CD4-positive, alpha-beta T cell treated with Interleukin-6 for 4 hours (primary cell): ENCODE data around the gene OR6S1.

Experiments
- DNase-seq: peaks from one replicate; pipeline ENCODE4 v3.0.0-alpha.2; 2020; ENCODE audit warnings: mixed read lengths

The OR6S1 gene, protein sequence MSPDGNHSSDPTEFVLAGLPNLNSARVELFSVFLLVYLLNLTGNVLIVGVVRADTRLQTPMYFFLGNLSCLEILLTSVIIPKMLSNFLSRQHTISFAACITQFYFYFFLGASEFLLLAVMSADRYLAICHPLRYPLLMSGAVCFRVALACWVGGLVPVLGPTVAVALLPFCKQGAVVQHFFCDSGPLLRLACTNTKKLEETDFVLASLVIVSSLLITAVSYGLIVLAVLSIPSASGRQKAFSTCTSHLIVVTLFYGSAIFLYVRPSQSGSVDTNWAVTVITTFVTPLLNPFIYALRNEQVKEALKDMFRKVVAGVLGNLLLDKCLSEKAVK

GRCh38 chr14:20641591-20641990 is at the start of gene OR6S1:
Gene OR6S1, minus strand, starts transcription at chr14:20641691. Its CDS starts 0 bp downstream, at chr14:20641691.
- no peak for DNase-seq

- peak; percentile 54 for DNase-seq
Observed at GRCh38 chr14:20690848-20691640, 49.6 kb upstream of the OR6S1 start.

DNA sequence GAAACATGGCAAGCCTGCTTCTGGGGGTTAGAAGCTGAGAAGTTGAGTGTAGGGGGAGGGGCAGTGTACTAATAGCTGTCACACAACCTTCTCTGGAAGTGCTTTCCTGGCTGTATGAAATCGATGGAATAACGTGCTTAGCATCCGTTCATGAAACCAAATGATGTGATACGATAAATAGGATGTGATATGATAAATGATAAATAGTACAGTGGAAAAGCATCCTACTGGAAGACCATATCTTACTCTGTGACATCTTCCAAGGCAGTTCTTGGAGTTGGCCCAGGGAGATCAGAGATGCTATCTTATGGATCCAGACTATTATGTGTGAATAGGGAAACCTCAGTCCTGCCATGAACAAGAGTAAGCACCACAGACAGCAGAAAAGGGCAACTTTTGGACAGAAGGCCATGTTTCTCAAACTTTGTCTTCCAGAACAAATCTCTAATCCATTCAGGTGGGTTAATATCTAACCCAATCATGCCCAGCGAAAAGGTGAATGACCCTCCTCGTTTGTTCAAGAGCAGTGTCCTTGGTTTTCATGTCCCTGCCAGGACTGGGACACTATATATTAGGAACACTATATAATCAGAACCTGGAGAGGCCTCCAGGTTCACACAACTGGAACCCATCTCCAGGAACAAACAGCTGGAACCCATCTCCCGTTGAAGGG is 46.8 kb upstream of the OR6S1 start, which contains the start of gene ANG:
Gene ANG (plus strand): TSS at position 598 of the 673 bp plus-strand sequence. CDS start 4,801 bp downstream, outside the sequence.
- DNase-seq, result no peak

GRCh38 chr14:20687362-20688166 is 46.1 kb upstream of the OR6S1 start:
- no peak for DNase-seq

GRCh38 chr14:20686386-20687143 is 45.1 kb upstream of the OR6S1 start:
- DNase-seq, result no peak

DNA sequence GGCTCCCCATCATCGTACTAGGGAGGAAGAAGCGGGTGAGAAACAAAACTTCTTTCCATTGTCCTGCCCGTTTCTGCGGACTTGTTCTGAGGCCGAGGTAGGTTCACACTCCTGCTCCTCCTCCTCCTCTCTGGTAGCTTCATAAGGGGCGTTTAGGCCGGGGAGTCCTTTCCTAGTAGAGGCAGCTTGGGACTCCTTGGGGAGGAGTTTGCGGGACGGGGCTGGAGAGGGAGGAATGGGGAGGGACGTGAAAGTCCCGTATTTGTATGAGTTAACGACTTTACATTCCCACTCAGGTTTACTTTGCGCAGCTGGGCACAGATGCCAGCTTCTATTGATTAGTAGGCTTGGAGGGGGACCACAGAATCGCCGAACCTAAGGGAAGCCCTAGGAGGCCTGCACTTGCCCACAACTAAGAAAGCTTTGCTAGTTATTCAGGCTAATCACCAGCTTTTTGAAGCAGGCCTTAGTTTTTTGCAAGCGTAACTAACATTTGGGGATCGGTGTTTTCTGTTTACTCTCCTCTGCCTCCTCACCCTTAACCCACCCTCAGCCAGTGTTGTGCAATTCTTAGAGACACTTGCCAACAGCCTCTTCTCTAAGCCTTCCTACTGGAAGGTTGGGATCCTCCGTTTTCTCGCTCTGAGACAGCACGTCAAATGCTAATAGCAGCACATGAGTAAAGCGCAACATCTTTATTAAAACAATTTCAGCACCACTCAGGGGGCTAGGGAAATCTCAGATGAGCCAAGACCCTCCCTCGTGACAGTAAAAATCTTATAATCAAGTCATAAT is 43.4 kb upstream of the OR6S1 start:
- DNase-seq, result no peak

DNA sequence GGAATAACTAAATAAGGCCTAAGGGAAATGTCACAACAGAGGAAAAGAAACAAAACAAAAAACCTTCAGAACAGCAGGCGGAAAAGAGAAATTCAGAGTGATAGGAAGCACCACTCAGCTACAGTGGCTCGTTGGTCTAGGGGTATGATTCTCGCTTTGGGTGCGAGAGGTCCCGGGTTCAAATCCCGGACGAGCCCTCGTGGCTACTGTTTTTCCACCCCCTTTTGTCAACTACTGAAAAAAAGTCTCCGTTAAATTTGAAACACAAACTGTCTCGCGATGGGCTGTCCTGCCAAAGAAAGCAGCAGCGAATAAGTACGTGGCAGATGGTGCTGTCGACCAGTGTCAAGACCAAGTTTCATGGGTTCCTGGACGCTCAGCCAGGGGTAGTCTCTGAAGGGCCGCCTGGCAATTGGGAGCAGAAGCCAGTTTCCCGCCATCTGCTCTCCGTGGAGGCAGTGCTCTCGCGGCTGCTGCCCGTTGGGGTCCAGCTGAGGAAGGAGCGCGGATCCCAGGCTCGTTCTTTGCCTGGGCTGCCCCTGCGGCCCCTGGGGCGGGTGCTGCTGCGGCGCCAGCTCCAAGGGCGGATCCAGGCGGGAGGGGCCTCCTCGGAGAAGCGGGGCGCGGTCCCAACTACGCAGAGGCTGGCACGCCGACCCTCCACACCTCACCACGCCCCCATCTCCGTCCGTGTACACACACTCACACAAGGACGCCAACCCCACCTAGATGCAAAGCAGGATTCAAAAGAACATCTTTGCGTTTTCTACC is 42.6 kb upstream of the OR6S1 start, which contains the start of gene RNASE4:
Gene RNASE4 (plus strand): TSS at position 670 of the 771 bp plus-strand sequence. CDS start 14,812 bp downstream, outside the sequence.
- DNase-seq, result peak; percentile 76

DNA sequence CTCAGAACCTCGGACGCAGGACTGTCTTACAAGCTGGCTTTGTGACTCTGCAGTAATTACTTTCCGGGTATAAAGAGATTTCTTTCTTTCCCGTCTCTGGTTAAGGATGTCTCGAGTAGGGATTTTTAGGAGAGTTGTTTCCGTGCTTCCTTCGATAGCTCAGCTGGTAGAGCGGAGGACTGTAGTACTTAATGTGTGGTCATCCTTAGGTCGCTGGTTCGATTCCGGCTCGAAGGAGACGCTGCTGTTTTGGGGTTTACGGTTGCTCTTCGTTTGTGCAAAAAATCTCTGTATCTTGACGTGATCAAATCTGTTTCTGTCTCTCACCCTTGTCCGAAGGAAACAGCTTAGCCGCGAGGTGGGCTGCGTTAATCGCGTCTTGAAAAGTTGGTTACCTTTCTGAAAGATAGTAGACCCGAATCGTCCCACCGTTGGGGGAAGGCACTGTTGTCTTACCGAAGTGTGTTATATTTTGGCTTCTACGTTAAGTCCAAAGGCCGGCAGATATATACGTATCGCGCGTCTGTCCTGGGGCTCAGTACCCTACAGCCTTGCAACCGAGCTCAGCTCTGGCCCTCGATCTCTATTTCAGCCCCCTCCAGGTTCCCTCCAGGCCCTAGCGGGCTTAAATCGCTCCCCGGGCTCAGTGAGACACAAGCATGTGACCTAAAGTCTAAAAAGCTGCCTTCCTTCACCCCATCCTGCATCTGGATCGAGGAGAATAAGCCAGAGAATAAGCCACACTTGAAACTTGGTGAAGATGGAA is 41.8 kb upstream of the OR6S1 start:
- peak; percentile 78 for DNase-seq

DNA sequence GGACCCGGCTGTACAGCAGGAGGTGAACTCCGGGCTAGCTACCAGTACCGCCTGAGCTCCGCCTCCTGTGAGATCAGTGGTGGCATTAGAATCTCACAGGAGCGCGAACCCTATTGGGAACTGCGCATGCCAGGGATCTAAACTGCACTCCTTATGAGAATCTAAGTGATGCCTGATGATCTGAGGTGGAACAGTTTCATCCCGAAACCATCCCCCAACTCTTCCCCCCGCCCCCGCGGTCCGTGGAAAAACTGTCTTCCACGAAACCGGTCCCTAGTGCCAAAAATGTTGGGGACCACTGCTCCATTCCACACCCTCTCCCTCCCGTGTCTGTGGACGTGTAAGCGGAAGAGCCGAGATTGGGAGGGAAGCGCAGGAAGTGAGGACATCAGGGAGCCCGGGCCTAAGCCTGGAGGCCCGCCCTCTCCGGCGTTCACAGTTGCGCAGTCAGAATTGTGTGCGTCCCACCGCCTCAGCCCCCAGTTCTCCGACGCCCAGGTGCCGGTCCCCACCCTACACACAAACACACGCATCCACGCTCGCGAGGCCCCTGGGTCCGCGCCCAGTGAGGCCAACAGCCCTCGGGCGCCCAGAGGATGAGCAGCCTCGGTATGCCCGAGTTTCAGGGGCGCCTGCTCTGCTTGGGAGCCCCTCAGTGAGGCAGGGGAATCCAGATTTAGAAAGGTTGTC is 41.1 kb upstream of the OR6S1 start:
- peak; percentile 84 for DNase-seq

DNA sequence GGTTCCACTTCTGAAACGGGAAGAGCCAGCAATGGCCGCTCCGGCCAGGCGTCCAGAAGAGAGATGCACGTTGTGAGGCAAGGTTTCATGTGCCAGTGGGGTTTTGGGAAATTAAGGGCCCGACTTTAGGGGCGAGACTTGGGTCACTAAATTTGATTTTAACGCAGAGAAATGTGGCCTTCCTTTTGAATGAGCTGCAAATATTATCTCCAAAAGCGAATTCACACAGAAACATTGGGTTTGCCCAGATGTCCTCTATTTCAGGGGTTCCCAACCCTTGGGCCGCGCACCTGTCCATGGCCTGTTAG is 40.6 kb upstream of the OR6S1 start:
- no peak for DNase-seq

DNA sequence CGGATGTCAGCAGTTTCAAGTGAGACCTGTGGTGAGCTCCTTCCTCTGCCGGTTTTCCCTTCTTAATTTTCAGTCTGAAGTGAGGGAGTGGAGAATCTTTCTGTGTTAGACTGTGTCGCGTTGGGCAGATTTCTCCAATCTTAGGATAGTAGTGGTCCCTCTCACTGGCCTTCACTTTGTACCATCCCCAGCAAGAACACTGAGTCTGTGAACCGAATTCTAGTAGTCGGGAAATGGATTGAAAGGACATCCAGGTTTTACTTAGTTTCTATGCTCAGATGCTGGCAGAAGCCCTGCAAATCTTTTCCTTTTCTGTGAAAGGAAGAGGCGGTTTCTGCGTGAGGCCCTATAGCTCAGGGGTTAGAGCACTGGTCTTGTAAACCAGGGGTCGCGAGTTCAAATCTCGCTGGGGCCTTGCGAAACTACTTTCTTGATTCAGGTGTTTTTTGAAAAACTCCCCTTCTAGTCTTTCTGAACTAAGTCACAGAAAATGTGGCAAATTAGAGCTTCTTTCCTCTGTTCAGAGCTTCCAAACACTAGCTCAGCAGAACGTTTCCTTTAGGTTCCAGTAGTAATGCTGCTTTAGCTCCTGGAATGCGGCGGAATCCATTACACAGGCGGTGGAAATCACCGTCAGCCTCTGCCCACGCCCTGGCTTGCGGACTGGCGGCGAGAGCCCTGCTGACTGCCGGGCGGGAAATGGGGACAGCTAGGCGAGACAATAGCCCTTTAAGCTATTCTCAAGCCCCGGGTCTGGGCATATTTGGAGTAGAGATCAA is 40.0 kb upstream of the OR6S1 start:
- DNase-seq, result peak; percentile 83

GRCh38 chr14:20680843-20681347 is 39.4 kb upstream of the OR6S1 start:
- peak; percentile 66 for DNase-seq

DNA sequence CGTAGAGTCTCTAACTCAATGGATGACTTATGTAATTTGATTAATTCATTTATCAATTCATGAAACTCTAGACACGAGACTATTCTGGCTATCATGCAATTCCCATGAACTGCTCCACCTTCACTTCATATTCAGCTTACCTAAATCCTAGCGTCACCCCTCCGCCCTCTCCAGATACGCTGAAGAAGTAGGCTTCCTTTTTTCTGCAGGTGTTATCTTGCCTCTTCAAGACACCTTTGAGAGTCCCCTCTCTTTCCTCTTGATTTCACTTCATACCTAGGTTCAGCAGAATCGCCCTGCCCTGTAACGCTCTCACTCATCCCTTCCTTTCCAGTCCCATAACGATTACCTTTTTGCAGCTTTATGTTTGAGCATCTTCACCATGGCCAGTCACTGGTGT is 38.9 kb upstream of the OR6S1 start:
- no peak for DNase-seq

DNA sequence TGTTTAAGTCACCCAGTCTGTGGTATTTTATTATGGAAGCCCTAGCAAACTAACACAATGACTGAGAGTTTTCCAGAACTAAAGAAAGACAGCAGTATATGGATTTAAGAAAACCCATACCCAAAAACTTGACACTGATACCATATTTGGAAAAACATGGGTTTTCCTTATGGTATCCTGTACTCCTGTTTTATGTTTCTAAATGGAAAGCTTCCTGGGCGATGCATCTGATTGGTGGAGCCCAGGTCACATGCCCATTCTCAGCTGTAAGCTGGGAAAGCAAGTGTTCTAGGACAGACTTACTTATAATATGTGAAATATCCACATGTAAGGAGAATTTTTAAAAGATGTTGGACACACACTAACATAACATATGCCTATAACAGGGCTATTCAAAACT is 38.4 kb upstream of the OR6S1 start:
- DNase-seq, result no peak

DNA sequence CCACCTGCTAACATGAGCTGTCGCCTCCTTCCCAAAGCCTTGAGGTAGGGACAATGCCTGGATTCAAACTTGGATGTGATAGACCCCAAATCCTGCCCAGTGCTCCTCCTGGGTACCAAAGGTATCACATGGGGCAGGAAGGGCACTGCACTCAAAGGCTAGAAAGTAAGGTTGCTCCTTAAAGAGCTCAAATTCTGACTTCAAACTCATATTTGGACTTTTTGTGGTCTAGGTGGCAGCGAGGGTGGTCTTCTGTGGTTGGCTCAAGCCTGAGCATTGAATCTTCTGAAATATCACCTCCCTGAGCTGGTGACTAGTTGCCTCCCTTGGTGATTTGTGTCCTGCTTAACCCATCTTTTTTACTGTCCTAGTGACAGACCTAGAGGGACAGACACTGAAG is 34.6 kb upstream of the OR6S1 start:
- DNase-seq, result no peak

DNA sequence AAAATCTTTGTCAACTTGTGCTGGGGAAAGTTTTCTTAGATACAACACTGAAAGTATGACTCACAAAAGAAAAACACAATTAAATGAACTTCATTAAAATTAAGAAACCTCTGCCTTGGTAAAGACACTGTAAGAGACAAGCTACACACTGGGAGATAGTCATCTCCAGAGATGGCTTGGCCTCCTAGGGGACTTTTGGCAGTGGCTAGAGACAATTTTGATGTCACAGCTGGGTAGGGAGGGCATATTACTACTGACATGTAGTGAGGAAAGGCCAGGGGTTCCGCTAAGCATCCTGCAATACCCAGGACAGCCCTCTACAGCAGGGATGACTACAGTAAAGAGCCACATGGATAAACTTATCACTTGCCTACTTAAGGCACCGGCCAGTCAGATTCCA is 34.2 kb upstream of the OR6S1 start:
- no peak for DNase-seq

DNA sequence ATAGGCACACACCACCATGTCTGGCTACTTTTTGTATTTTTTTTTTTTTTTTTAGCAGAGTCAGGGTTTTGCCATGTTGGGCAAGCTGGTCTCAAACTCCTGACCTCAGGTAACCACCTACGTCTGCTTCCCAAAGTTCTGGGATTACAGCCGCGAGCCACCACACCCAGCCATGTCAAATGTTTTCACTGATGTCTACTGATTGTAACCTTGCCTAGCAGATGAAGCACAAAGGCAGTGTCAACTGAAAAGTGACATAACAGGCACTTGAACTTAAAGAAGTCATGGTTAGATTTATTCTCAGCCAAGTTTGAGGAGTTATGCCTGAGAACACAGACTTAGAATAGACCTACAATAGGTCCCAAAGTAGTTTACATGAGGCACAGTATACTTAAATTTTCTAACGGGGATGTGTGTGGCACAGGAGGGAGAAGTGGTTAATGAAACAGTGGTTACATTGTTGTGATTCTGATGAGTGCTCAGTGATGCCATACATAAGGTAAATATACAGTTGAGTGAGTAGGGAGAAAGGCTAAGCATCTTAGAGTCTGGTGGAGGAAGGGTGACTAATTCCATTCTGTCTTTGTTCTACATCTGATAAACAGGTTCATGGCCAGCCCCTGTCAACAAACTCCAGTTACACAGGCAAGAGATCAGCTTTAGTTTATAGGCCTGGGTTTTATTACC is 30.2 kb upstream of the OR6S1 start:
- DNase-seq, result no peak
